ENCODE results near the gene MYMK. TPM values are rescaled to one million over a fixed set of nuclear protein-coding genes. Genes with fewer than 3 reads are reported as not detected.
"Not testable (repeated sequence)": the region's sequence is repeated elsewhere in the genome, so short reads cannot be mapped to it uniquely, and the experiment has no call there.

MYMK gene
- total and polyA plus RNA-seq, 3 donors from 2014 or later, result 0.87 TPM; not detected in 2

DNA sequence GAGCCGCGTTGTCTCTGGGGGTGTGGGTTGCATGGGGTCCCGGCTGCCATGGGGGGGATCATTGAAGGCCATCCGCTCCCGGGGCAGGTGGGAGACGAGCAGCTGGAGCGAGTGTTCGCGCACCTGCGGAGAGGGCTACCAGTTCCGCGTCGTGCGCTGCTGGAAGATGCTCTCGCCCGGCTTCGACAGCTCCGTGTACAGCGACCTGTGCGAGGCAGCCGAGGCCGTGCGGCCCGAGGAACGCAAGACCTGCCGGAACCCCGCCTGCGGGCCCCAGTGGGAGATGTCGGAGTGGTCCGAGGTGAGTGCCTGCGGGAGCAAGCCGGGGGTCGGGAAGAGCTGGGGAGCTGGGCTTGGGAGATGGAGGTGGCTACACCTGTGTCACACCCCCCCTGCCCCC is 43.4 kb upstream of the MYMK start:
- intact Hi-C loops (cut with DNase I; ENCODE audit: low total_unique reads), result loop anchor here (5.0 kb wide), 1 partner anchor 51 kb away; no protein-coding TSS in a partner anchor
- H3K4me3 ChIP-seq, result no peak overlapping the region
- DNase-seq, result no peak
- no peaks in the 10 kb centered on the region for H3K9me3 ChIP-seq
- no peaks in the 10 kb centered on the region for H3K36me3 ChIP-seq (ENCODE audit: low read depth, missing control alignments)
- no peaks in the 10 kb centered on the region for H3K27me3 ChIP-seq
- no peak overlapping the region for H3K27ac ChIP-seq
- no peak for TF ChIP-seq CTCF (IDR thresholded peaks at IDR 0.05)
- no peak for TF ChIP-seq POLR2A (IDR thresholded peaks at IDR 0.05)
- H3K4me1 ChIP-seq, result peaks cover 27% of the 10 kb centered on the region
- WGBS, 2 donors, result 91% methylated on average over 27 to 30 of the region's 33 CpGs

DNA sequence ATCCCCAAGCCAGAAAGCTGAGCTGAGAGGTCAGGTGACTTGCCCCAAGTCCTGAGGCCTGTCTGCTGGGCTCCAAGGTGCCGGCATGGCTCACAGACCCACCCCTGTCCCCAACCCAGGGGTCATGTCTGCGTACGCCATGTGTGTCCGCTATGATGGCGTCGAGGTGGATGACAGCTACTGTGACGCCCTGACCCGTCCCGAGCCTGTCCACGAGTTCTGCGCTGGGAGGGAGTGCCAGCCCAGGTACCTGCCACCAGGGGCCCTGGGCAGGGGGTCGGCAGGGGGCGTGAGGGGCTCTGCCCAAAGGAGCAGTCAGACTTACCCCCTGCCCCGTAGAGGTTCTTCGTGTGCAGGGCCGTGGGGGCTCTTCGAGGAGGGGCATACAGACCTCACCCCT is 42.1 kb upstream of the MYMK start:
- H3K27me3 ChIP-seq, result no peaks in the 10 kb centered on the region
- peaks cover 21% of the 10 kb centered on the region for H3K4me1 ChIP-seq
- intact Hi-C loops (cut with DNase I; ENCODE audit: low total_unique reads), result loop anchor here (5.0 kb wide), 1 partner anchor 50 kb away; no protein-coding TSS in a partner anchor
- WGBS, 2 donors, result 96 to 100% methylated on average over 1 to 17 of the region's 17 CpGs
- H3K9me3 ChIP-seq, result no peaks in the 10 kb centered on the region
- no peak for TF ChIP-seq POLR2A (IDR thresholded peaks at IDR 0.05)
- TF ChIP-seq CTCF (IDR thresholded peaks at IDR 0.05), result no peak
- H3K4me3 ChIP-seq, result no peak overlapping the region
- no peak for DNase-seq
- H3K36me3 ChIP-seq (ENCODE audit: low read depth, missing control alignments), result no peaks in the 10 kb centered on the region
- H3K27ac ChIP-seq, result no peak overlapping the region

- TF ChIP-seq CTCF (IDR thresholded peaks at IDR 0.05), result no peak
- TF ChIP-seq POLR2A (IDR thresholded peaks at IDR 0.05), result no peak
- Histone ChIP-seq H3K4me1 (peaks cover 21% of the 10 kb centered on the region), H3K9me3 (no peaks in the 10 kb centered on the region), H3K27ac (no peak overlapping the region), H3K4me3 (no peak overlapping the region), H3K36me3 (ENCODE audit: low read depth, missing control alignments) (no peaks in the 10 kb centered on the region), H3K27me3 (no peaks in the 10 kb centered on the region)
- 92 to 95% methylated on average over 13 to 14 of the region's 14 CpGs for WGBS, 2 donors
- DNase-seq, result no peak
- intact Hi-C loops (cut with DNase I; ENCODE audit: low total_unique reads), result loop anchor here (5.0 kb wide), 1 partner anchor 49 kb away; no protein-coding TSS in a partner anchor
Observed at GRCh38 chr9:133566382-133566781, 41.6 kb upstream of the MYMK start.

DNA sequence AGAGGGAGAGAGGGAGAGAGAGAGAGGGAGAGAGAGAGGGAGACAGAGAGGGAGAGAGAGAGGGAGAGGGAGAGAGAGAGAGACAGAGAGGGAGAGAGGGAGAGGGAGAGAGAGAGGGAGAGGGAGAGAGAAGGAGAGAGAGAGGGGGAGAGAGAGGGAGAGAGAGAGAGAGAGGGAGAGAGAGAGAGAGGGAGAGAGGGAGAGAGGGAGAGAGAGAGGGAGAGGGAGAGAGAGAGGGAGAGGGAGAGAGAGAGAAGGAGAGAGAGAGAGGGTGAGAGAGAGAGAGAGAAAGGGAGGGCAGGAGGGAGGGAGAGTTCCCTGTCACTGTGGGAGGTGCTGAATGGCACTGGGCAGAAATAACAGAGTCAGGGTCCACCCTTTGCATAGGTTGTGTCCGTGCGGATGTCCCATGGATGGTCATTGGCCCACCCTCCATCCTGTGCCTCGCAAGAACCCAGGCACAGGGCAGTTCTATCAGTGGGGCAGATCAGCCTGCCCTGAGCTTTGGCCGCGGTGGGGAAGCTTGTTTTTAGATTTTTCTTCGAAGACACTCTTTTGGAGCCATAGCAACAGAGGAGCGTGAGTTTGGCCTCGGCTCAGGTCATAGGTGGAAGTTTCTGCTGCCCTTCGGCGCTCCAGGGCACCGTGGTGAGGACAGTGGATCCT is 39.8 kb upstream of the MYMK start:
- Histone ChIP-seq H3K36me3 (ENCODE audit: low read depth, missing control alignments) (no peaks in the 10 kb centered on the region), H3K27ac (no peak overlapping the region), H3K9me3 (no peaks in the 10 kb centered on the region), H3K4me3 (no peak overlapping the region), H3K27me3 (no peaks in the 10 kb centered on the region), H3K4me1 (peaks cover 33% of the 10 kb centered on the region)
- 62 to 73% methylated on average over 11 of the region's 11 CpGs for WGBS, 2 donors
- no peak for DNase-seq
- peak in 1 of 3 experiments; percentile 10 for TF ChIP-seq CTCF (IDR thresholded peaks at IDR 0.05)
- TF ChIP-seq POLR2A (IDR thresholded peaks at IDR 0.05), result no peak
- intact Hi-C loops (cut with DNase I; ENCODE audit: low total_unique reads), result loop anchor here (5.0 kb wide), 1 partner anchor 47 kb away; no protein-coding TSS in a partner anchor

GRCh38 chr9:133563814-133564213 is 39.1 kb upstream of the MYMK start:
- DNase-seq; H3K4me3 ChIP-seq; H3K9me3 ChIP-seq; H3K36me3 ChIP-seq (ENCODE audit: low read depth, missing control alignments); intact Hi-C loops (cut with DNase I; ENCODE audit: low total_unique reads); H3K27me3 ChIP-seq; H3K27ac ChIP-seq: not testable (repeated sequence)
- H3K4me1 ChIP-seq, result peaks cover 33% of the 10 kb centered on the region
